ENCODE measurements around the gene RPS29.
"Not testable (repeated sequence)": the region's sequence is repeated elsewhere in the genome, so short reads cannot be mapped to it uniquely, and the experiment has no call there.

Gene RPS29

GRCh38 chr14:49589387-49589786 is 3.2 kb upstream of the RPS29 start:
- H3K36me3 ChIP-seq (ENCODE audit: insufficient read depth, low read length) = peaks cover 14% of the 10 kb centered on the region
- H3K27me3 ChIP-seq (ENCODE audit: insufficient read depth, low read length) = no peaks in the 10 kb centered on the region
- no peaks in the 10 kb centered on the region for H3K9me2 ChIP-seq (ENCODE audit: low read depth, low read length)
- H3K4me1 ChIP-seq (ENCODE audit: insufficient read depth, low read length, severe bottlenecking) = peaks cover 8% of the 10 kb centered on the region
- H4K20me1 ChIP-seq (ENCODE audit: insufficient read depth, low read length) = peaks cover 3% of the 10 kb centered on the region; the same call in 1 of the 2 replicates
- H3K79me2 ChIP-seq (ENCODE audit: insufficient read depth, low read length) = peaks cover 18% of the 10 kb centered on the region
- H2AFZ ChIP-seq (ENCODE audit: low read length) = no peak overlapping the region
- no peak overlapping the region for H3K9ac ChIP-seq (ENCODE audit: low read length)
- H3K9me3 ChIP-seq (ENCODE audit: low read length) = no peaks in the 10 kb centered on the region
- TF ChIP-seq EZH2 (IDR thresholded peaks at IDR 0.05; ENCODE audit: borderline replicate concordance, low read length) (no peak), CTCF (IDR thresholded peaks at IDR 0.05; ENCODE audit: low read length) (no peak)
- H3K27ac ChIP-seq (ENCODE audit: low read depth, low read length, poor library complexity, severe bottlenecking) = no peak overlapping the region
- no peak overlapping the region for H3K4me3 ChIP-seq (ENCODE audit: low read depth, low read length, poor library complexity, severe bottlenecking)
- no peak overlapping the region for H3K4me2 ChIP-seq (ENCODE audit: low read length)
- no peaks in the 10 kb centered on the region for H3F3A ChIP-seq (ENCODE audit: insufficient read depth, low read length)

GRCh38 chr14:49586673-49587460 is 687 bp upstream of the RPS29 start:
- H2AFZ ChIP-seq (ENCODE audit: low read length) = no peak overlapping the region
- no peak overlapping the region for H3K9ac ChIP-seq (ENCODE audit: low read length)
- H3K79me2 ChIP-seq (ENCODE audit: insufficient read depth, low read length) = peaks cover 43% of the 10 kb centered on the region
- TF ChIP-seq EZH2 (IDR thresholded peaks at IDR 0.05; ENCODE audit: borderline replicate concordance, low read length) = no peak
- peak; percentile 96 for TF ChIP-seq CTCF (IDR thresholded peaks at IDR 0.05; ENCODE audit: low read length)
- peaks cover 7% of the 10 kb centered on the region; the same call in 1 of the 2 replicates for H4K20me1 ChIP-seq (ENCODE audit: insufficient read depth, low read length)
- peaks cover 25% of the 10 kb centered on the region for H3K4me1 ChIP-seq (ENCODE audit: insufficient read depth, low read length, severe bottlenecking)
- peak overlapping the region; percentile 35; the same call in 1 of the 2 replicates for H3K4me2 ChIP-seq (ENCODE audit: low read length)
- H3F3A ChIP-seq (ENCODE audit: insufficient read depth, low read length) = no peaks in the 10 kb centered on the region
- peak overlapping the region; percentile 74 for H3K27ac ChIP-seq (ENCODE audit: low read depth, low read length, poor library complexity, severe bottlenecking)
- H3K36me3 ChIP-seq (ENCODE audit: insufficient read depth, low read length) = peaks cover 39% of the 10 kb centered on the region
- no peaks in the 10 kb centered on the region for H3K9me2 ChIP-seq (ENCODE audit: low read depth, low read length)
- no peaks in the 10 kb centered on the region for H3K27me3 ChIP-seq (ENCODE audit: insufficient read depth, low read length)
- H3K9me3 ChIP-seq (ENCODE audit: low read length) = no peaks in the 10 kb centered on the region
- H3K4me3 ChIP-seq (ENCODE audit: low read depth, low read length, poor library complexity, severe bottlenecking) = peak overlapping the region; percentile 90

- Histone ChIP-seq H3K4me2 (ENCODE audit: low read length) (peak overlapping the region; percentile 90), H3K36me3 (ENCODE audit: insufficient read depth, low read length) (peaks cover 49% of the 10 kb centered on the region)
- H3F3A ChIP-seq (ENCODE audit: insufficient read depth, low read length) = not testable (repeated sequence)
Measured at GRCh38 chr14:49584981-49585640, 1.1 kb downstream of the RPS29 start.

More at GRCh38 chr14:49584981-49585640, 1.1 kb downstream of the RPS29 start:
- Histone ChIP-seq H3K4me3 (ENCODE audit: low read depth, low read length, poor library complexity, severe bottlenecking) (peak overlapping the region; percentile 90), H3K9ac (ENCODE audit: low read length) (peak overlapping the region; percentile 88), H3K79me2 (ENCODE audit: insufficient read depth, low read length) (peaks cover 49% of the 10 kb centered on the region), H3K4me1 (ENCODE audit: insufficient read depth, low read length, severe bottlenecking) (peaks cover 25% of the 10 kb centered on the region), H3K27ac (ENCODE audit: low read depth, low read length, poor library complexity, severe bottlenecking) (peak overlapping the region; percentile 74)
- H2AFZ ChIP-seq (ENCODE audit: low read length); H3K27me3 ChIP-seq (ENCODE audit: insufficient read depth, low read length); H4K20me1 ChIP-seq (ENCODE audit: insufficient read depth, low read length); H3K9me2 ChIP-seq (ENCODE audit: low read depth, low read length); H3K9me3 ChIP-seq (ENCODE audit: low read length): not testable (repeated sequence)
